RKO (cell line): Measurements from ENCODE around the gene NUTM2E.
"Not testable (repeated sequence)": the region's sequence is repeated elsewhere in the genome, so short reads cannot be mapped to it uniquely, and the experiment has no call there.

Experiments used
- DNase-seq: peaks from one replicate; pipeline ENCODE4 v3.0.0-alpha.2; 2016; ENCODE audit warnings: low spot score

Gene NUTM2E

GRCh38 chr10:79866903-79867551 lies 40.5 kb downstream of the NUTM2E start:
- DNase-seq, result not testable (repeated sequence)

GRCh38 chr10:79868023-79868422 lies 41.5 kb downstream of the NUTM2E start:
- DNase-seq, result not testable (repeated sequence)

- not testable (repeated sequence) for DNase-seq
These were observed 43.0 kb downstream of the NUTM2E start for GRCh38 chr10:79869439-79870097.

GRCh38 chr10:79871729-79872128 lies 45.2 kb downstream of the NUTM2E start:
- DNase-seq, result not testable (repeated sequence)
